IMR-90 (cell line): ENCODE measurements around the gene GIT1. TPM values are rescaled to one million over a fixed set of nuclear protein-coding genes. Genes with fewer than 3 reads are reported as not detected.
A peak's percentile ranks its signal among the peaks of the same experiment; 100 is the strongest.

Source experiments
- ATAC-seq: fragments of 200-7000 bp; cut with Tn5 transposase; 2 replicates; pipeline ENCODE4 v1.9.1; 2020; ENCODE audit warnings: low read depth, mild to moderate bottlenecking, moderate library complexity
- BruUV-seq: library from RNA; stranded (reverse); fragments of 400-500 nt; replicated peaks from 2 replicates; lab custom pipeline; 2021; lab: Mats Ljungman, UMichigan
- CTCF ChIA-PET: fragments of 300-600 bp; formaldehyde crosslinking; extraction: SDS; loops from one replicate; lab custom pipeline; 2021; ENCODE audit warnings: antibody characterized with exemption; lab: Yijun Ruan, JAX
- POLR2A ChIA-PET: fragments of 300-600 bp; sonication (Branson Sonifier 250); formaldehyde crosslinking; loops from one replicate; lab custom pipeline; 2022; ENCODE audit warnings: antibody characterized with exemption; ENCODE audit not compliant: unreplicated experiment; lab: Charles Lee
- DNase-seq: peaks from one replicate; pipeline ENCODE4 v3.0.0; 2013
- H2AFZ ChIP-seq: replicated peaks from 2 replicates; pipeline ENCODE3; 2013; ENCODE audit warnings: low read length, mild to moderate bottlenecking; ENCODE audit not compliant: poor library complexity
- H2AK5ac ChIP-seq: 2 replicates; pipeline ENCODE4 v1.6.1; 2013; ENCODE audit warnings: low read depth, low read length, inconsistent platforms
- H2AK9ac ChIP-seq: replicated peaks from 2 replicates; pipeline ENCODE3; 2013; ENCODE audit warnings: mild to moderate bottlenecking, low read depth, low read length, moderate library complexity; ENCODE audit not compliant: poor library complexity
- H2BK120ac ChIP-seq: 2 replicates; pipeline ENCODE4 v1.6.1; 2013; ENCODE audit warnings: low read depth, low read length, inconsistent platforms
- H2BK15ac ChIP-seq: 3 replicates; pipeline ENCODE4 v1.6.1; 2013; ENCODE audit warnings: low read depth, low read length, inconsistent platforms
- H2BK20ac ChIP-seq: 2 replicates; pipeline ENCODE4 v1.6.1; 2013; ENCODE audit warnings: low read depth, mild to moderate bottlenecking, inconsistent platforms, low read length, moderate library complexity
- H2BK5ac ChIP-seq: 2 replicates; pipeline ENCODE4 v1.6.1; 2013; ENCODE audit warnings: mild to moderate bottlenecking, low read depth, low read length, inconsistent platforms; ENCODE audit not compliant: poor library complexity, severe bottlenecking
- H3K14ac ChIP-seq: replicated peaks from 2 replicates; pipeline ENCODE4 v1.6.1; 2013; ENCODE audit warnings: low read depth, low read length, inconsistent platforms
- H3K18ac ChIP-seq: 2 replicates; pipeline ENCODE4 v1.6.1; 2013; ENCODE audit warnings: low read depth, low read length, control low read depth
- H3K23ac ChIP-seq: 2 replicates; pipeline ENCODE4 v1.6.1; 2013; ENCODE audit warnings: low read depth, low read length, inconsistent platforms
- H3K27ac ChIP-seq: 2 replicates; pipeline ENCODE4 v1.5.1; 2013; ENCODE audit warnings: mild to moderate bottlenecking, control low read depth, low read length; ENCODE audit not compliant: insufficient read depth
- H3K27me3 ChIP-seq: 2 replicates; pipeline ENCODE4 v1.6.1; 2013; ENCODE audit warnings: low read length; ENCODE audit not compliant: control insufficient read depth, insufficient read depth
- H3K36me3 ChIP-seq: 2 replicates; pipeline ENCODE4 v1.6.1; 2013; ENCODE audit warnings: low read length, mixed read lengths; ENCODE audit not compliant: control insufficient read depth, insufficient read depth
- H3K4ac ChIP-seq: 2 replicates; pipeline ENCODE4 v1.6.1; 2013; ENCODE audit warnings: low read depth, low read length, inconsistent platforms
- H3K4me1 ChIP-seq: 2 replicates; pipeline ENCODE4 v1.6.1; 2013; ENCODE audit warnings: low read length, mixed read lengths; ENCODE audit not compliant: control insufficient read depth, insufficient read depth
- H3K4me2 ChIP-seq: 2 replicates; pipeline ENCODE4 v1.6.1; 2013; ENCODE audit warnings: low read depth, mild to moderate bottlenecking, control low read depth, low read length, moderate library complexity
- H3K4me3 ChIP-seq: 2 replicates; pipeline ENCODE4 v1.5.1; 2013; ENCODE audit warnings: low read depth, mild to moderate bottlenecking, control low read depth, low read length, moderate library complexity; ENCODE audit not compliant: insufficient read depth
- H3K56ac ChIP-seq: 2 replicates; pipeline ENCODE4 v1.6.1; 2013; ENCODE audit warnings: low read length, inconsistent platforms; ENCODE audit not compliant: insufficient read depth; ENCODE audit errors: extremely low read depth
- H3K79me1 ChIP-seq, 2 experiments: 2 replicates each; pipeline ENCODE4 v1.6.1; 2013; ENCODE audit warnings: low read length in 2 of 2, inconsistent platforms in 1 of 2, low read depth in 1 of 2
- H3K9ac ChIP-seq: 2 replicates; pipeline ENCODE4 v1.6.1; 2013; ENCODE audit warnings: low read depth, low read length, control low read depth
- H3K9me1 ChIP-seq: 2 replicates; pipeline ENCODE4 v1.6.1; 2013; ENCODE audit warnings: low read length, inconsistent platforms; ENCODE audit not compliant: insufficient read depth
- H3K9me3 ChIP-seq: 2 replicates; pipeline ENCODE4 v1.6.1; 2013; ENCODE audit warnings: low read length; ENCODE audit not compliant: control insufficient read depth, insufficient read depth
- H4K20me1 ChIP-seq: 2 replicates; pipeline ENCODE4 v1.6.1; 2013; ENCODE audit warnings: low read length, inconsistent platforms; ENCODE audit not compliant: insufficient read depth
- H4K5ac ChIP-seq: 2 replicates; pipeline ENCODE4 v1.6.1; 2013; ENCODE audit warnings: mild to moderate bottlenecking, low read depth, low read length, control low read depth
- H4K8ac ChIP-seq, 2 experiments: 2 replicates each; pipeline ENCODE4 v1.6.1; 2013; ENCODE audit warnings: low read depth in 2 of 2, low read length in 2 of 2, control low read depth in 1 of 2, inconsistent platforms in 1 of 2
- H4K91ac ChIP-seq: 2 replicates; pipeline ENCODE4 v1.6.1; 2013; ENCODE audit warnings: low read depth, low read length, inconsistent platforms; ENCODE audit not compliant: insufficient read depth
- BHLHE40 ChIP-seq: fragments of 150-350 bp; IDR thresholded peaks from 2 replicates; pipeline ENCODE4 v1.6.1; 2016; ENCODE audit warnings: mild to moderate bottlenecking, low read depth, low read length
- CEBPB ChIP-seq: IDR thresholded peaks from 2 replicates; pipeline ENCODE4 v1.6.1; 2012; ENCODE audit warnings: low read depth, low read length, improper control_type of control experiment
- CHD1 ChIP-seq: IDR thresholded peaks from 2 replicates; pipeline ENCODE4 v1.6.1; 2012; ENCODE audit warnings: low read depth, low read length, improper control_type of control experiment
- MXI1 ChIP-seq: IDR thresholded peaks from 2 replicates; pipeline ENCODE4 v1.6.1; 2012; ENCODE audit warnings: low read depth, mild to moderate bottlenecking, low read length, moderate library complexity, borderline replicate concordance
- NFE2L2 ChIP-seq: fragments of 150-350 bp; IDR thresholded peaks from 2 replicates; pipeline ENCODE4 v1.6.1; 2016; ENCODE audit warnings: low read depth, mild to moderate bottlenecking, low read length
- POLR2A ChIP-seq: IDR thresholded peaks from 2 replicates; pipeline ENCODE4 v1.6.1; 2012; ENCODE audit warnings: mild to moderate bottlenecking, low read depth, low read length
- RAD21 ChIP-seq: IDR thresholded peaks from 2 replicates; pipeline ENCODE4 v1.6.1; 2012; ENCODE audit warnings: low read length, improper control_type of control experiment
- RCOR1 ChIP-seq: IDR thresholded peaks from 2 replicates; pipeline ENCODE4 v1.6.1; 2012; ENCODE audit warnings: mild to moderate bottlenecking, low read length, improper control_type of control experiment; ENCODE audit not compliant: insufficient replicate concordance
- RFX5 ChIP-seq: IDR thresholded peaks from 2 replicates; pipeline ENCODE4 v1.8.0; 2012; ENCODE audit warnings: low read depth, mild to moderate bottlenecking, low read length, moderate library complexity
- SMC3 ChIP-seq: fragments of 150-350 bp; IDR thresholded peaks from 2 replicates; pipeline ENCODE4 v1.6.1; 2016; ENCODE audit warnings: low read depth, mild to moderate bottlenecking, antibody characterized with exemption, low read length, moderate library complexity
- WGBS, 2 experiments: methylation state at CpG; one replicate each; pipeline versions ENCODE4 v1.1.5 to v1.1.7; 2013; ENCODE audit warnings: missing lambda C conversion rate in 2 of 2; ENCODE audit not compliant: insufficient read length in 1 of 2; ENCODE audit errors: extremely low coverage in 2 of 2; 5-methylcytosine and 5-hydroxymethylcytosine counted together
- dilution Hi-C: fragments of 300-500 bp; cut with HindIII; formaldehyde crosslinking; loops from one replicate; pipeline ENCODE4 v1.14.3; 2018; ENCODE audit warnings: low sequenced_read_pairs; ENCODE audit not compliant: unreplicated experiment
- in situ Hi-C: fragments of 300-500 bp; cut with MboI; formaldehyde crosslinking; loops from 3 replicates; pipeline ENCODE4 v1.14.3; 2019; ENCODE audit warnings: low sequenced_read_pairs, inconsistent platforms, mixed read lengths
- intact Hi-C: fragments of 100-400 bp; cut with micrococcal nuclease; formaldehyde crosslinking; loops from 2 replicates; pipeline ENCODE4 v1.10.0; 2022
- polyA plus RNA-seq, 3 experiments: library from polyadenylated mRNA; depleted of rRNA; stranded (reverse); fragments of >200 nt; gene quantifications; 2 replicates each; pipeline ENCODE4 v1.2.3, GENCODE V29; 2012; ENCODE audit warnings: low replicate concordance in 1 of 3
- total RNA-seq: library from RNA; depleted of rRNA; stranded (reverse); fragments of >200 nt; gene quantifications from 2 replicates; pipeline ENCODE4 v1.2.3, GENCODE V29; 2012
- TF ChIP-seq, protein P1 (sequence below): fragments of 150-350 bp; IDR thresholded peaks from 2 replicates; pipeline ENCODE4 v1.6.1; 2016; ENCODE audit warnings: low read depth, mild to moderate bottlenecking, low read length, moderate library complexity, borderline replicate concordance
- TF ChIP-seq, protein P2 (sequence below): fragments of 150-350 bp; IDR thresholded peaks from 2 replicates; pipeline ENCODE4 v1.6.1; 2017; ENCODE audit warnings: mild to moderate bottlenecking, antibody characterized with exemption, low read length, low read depth

The GIT1 gene
- total and polyA plus RNA-seq, 2 of the 4 experiments (the other 2 are of a cell fraction): 14.2 to 34.2 TPM

DNA sequence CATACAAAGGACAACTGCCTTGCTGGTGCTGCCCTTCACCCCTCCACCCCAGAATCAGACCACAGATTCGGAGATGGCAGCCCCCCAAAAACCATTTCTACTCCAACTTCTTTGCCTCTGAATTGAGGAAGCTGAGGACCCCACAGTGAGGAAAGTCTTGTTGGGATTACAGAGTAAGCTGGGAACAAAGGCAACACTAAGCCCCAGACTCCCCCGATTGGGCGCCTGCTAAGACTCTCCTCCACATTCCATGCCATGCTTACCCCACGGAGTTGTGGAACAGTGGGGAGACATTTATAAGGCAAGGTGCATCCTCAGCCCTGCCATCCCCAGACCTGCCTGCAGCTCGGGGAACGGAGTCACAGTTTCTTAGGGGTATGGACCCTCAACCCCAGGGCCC is 1.9 kb downstream of the GIT1 start:
- Histone ChIP-seq H3K79me1 (peaks cover 38 to 75% of the 10 kb centered on the region in 2 experiments), H3K27me3 (no peaks in the 10 kb centered on the region), H3K9ac (peak overlapping the region; percentile 30; the same call in 1 of the 2 replicates), H3K56ac (no peak overlapping the region), H2BK120ac (no peak overlapping the region), H2AFZ (peak overlapping the region; percentile 54), H2BK15ac (no peak overlapping the region), H3K4me2 (peak overlapping the region; percentile 92), H2BK5ac (no peak overlapping the region), H3K18ac (no peak overlapping the region), H3K4me1 (peaks cover 44% of the 10 kb centered on the region), H2BK20ac (no peak overlapping the region), H3K4me3 (no peak overlapping the region), H4K91ac (no peak overlapping the region), H3K4ac (peak overlapping the region; percentile 77), H3K9me1 (peaks cover 26% of the 10 kb centered on the region), H2AK9ac (peak overlapping the region; percentile 93), H4K20me1 (peaks cover 65% of the 10 kb centered on the region), H3K36me3 (peaks cover 8% of the 10 kb centered on the region), H2AK5ac (peak overlapping the region; percentile 17), H3K27ac (peak overlapping the region; percentile 59; the same call in 1 of the 2 replicates), H4K8ac (no peak overlapping the region), H3K14ac (no peak overlapping the region; the same call in none of the 2 replicates), H3K23ac (peak overlapping the region; percentile 72; the same call in 1 of the 2 replicates), H3K9me3 (no peaks in the 10 kb centered on the region), H4K5ac (no peak overlapping the region)
- intact Hi-C loops: no loop called here
- ChIA-PET CTCF (no interaction called here), POLR2A (no interaction called here)
- in situ Hi-C loops: no loop called here
- ATAC-seq (no peak), DNase-seq (no peak)
- dilution Hi-C loops: no loop called here
- no CpG with 5 or more reads among the region's 6 CpGs for WGBS, 2 experiments
- TF ChIP-seq CHD1 (no peak), POLR2A (no peak), CEBPB (no peak), RFX5 (no peak), MXI1 (no peak), RAD21 (no peak), SMC3 (no peak), RCOR1 (no peak), BHLHE40 (no peak), NFE2L2 (no peak)
- TF ChIP-seq, protein P1, sequence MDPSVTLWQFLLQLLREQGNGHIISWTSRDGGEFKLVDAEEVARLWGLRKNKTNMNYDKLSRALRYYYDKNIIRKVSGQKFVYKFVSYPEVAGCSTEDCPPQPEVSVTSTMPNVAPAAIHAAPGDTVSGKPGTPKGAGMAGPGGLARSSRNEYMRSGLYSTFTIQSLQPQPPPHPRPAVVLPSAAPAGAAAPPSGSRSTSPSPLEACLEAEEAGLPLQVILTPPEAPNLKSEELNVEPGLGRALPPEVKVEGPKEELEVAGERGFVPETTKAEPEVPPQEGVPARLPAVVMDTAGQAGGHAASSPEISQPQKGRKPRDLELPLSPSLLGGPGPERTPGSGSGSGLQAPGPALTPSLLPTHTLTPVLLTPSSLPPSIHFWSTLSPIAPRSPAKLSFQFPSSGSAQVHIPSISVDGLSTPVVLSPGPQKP: no peak
- TF ChIP-seq, protein P2, sequence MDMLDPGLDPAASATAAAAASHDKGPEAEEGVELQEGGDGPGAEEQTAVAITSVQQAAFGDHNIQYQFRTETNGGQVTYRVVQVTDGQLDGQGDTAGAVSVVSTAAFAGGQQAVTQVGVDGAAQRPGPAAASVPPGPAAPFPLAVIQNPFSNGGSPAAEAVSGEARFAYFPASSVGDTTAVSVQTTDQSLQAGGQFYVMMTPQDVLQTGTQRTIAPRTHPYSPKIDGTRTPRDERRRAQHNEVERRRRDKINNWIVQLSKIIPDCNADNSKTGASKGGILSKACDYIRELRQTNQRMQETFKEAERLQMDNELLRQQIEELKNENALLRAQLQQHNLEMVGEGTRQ: no peak
- no TSS peak for BruUV-seq
